ELR (cell line): ENCODE results near the gene GTF3C1.

Experiments used
- DNase-seq: peaks from one replicate; pipeline ENCODE4 v3.0.0-alpha.2; 2015; ENCODE audit warnings: low read depth

Gene GTF3C1

DNA sequence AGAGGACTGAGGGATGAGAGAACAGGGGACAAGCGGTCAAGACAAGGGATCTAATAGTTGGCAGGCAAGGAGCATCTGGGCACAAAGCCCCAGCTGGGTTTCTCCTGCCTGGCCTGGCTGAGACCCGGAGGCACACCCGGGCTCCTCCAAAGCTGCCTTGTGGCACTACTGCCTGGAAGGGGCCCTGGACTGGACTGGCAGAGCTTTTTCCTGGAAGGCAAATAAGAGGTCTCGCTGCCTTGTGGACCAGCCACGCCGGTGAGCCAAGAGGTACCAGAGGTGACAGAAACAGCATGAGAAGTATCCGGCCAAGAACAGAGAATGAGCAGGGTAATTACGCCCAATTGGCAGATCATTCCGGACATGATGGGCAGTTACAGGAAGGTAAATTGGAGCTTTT, 64.6 kb downstream of the GTF3C1 start:
- DNase-seq, result no peak

DNA sequence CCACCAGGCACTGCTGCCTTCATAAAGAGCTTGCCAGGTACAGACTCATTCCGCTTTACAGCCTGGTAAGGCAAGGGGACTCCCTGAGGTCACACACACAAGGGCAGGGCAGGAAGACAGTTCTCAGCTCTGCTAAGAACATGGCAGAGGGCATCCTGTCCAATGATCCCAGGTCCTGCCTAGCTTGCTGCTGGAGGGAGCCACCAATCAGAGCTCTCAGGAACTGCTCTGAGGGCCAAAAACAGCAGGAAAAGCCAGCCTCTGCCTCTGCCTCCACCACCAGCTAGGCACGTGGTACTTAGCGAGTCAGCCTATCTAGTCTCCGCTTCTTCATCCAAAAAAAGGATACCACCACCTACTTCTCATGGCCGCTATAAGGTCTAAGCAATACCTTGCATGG, 66.1 kb downstream of the GTF3C1 start:
- DNase-seq, result no peak

DNA sequence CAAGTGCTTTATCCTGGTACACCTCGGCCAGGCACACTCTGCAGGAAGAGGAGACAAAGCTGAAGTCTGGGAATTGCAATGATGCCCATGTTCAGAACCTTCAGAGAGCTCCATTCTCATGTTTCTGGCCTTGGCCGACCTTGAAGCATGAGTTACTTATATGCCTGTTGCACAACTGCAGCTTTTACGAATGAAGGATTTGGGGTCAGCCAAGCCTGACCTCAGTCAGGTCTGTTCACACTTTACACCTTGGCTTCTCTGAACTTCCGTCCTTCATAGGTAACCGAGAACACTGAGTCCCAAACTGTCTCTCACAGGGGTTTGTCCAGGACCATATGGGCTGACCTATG, 66.7 kb downstream of the GTF3C1 start:
- DNase-seq, result no peak

DNA sequence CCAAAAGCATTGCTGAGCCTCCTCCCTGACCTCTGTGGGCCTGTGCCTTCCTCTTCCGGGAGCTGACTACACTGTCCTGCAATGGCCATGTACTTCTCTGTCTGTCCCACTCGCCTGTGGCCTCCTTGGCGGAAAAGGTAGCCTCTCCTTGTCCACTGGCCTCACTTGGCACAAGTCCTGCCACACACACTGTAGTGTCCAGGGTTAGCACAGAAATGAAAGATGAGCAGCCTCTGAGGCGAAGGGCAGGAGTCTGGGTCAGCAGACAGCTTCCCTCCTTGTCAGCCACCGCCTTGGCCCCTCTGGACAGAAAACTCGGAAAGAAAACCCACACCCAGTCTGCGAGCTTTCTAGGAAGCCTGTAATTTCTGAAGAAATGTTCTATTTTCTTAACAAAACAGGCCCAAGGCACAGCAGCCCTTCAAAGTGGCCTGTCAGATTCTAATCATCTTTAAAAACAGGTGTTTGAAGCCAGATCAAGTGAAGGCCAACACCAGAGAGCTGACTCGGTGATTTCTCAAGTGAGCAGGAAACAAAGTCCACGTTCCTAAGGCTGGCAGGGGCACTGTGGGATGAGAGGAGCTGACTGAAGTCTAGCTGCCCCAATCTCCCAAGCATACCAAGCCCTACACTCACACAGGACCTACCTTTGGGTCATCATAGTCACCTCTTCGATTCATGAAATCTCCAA, 67.2 kb downstream of the GTF3C1 start:
- DNase-seq, result no peak

DNA sequence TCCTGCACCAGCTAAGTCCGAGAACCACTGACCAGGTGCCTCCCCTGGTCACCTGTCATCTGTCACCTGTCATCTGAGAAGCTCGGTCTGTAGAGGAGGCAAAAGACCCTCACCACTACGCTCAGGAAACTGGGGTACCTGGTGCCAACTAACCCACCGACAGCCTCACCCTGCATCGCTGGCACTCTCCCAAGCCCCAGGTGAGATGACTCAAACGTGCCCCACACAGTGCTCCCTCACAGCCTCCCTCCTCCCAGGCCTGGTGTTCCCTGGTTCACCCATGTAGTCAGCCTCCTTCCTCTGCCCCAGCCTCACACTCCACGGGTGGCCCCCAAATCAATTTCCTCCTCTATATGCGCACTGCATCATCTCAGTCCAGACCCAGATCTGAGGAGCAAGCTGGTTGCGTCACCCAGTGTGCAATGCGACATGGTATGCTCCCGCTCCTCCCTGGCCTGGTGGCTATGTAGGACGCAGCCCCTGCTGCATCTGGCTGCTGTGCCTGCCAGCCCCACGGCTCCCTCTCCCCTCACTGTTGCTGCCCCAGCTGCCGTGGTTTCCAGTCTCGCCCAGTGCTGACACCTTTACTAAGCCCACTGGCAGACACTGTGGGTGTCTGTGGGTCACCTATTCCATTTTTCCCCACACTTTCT, 68.3 kb downstream of the GTF3C1 start:
- DNase-seq, result no peak

DNA sequence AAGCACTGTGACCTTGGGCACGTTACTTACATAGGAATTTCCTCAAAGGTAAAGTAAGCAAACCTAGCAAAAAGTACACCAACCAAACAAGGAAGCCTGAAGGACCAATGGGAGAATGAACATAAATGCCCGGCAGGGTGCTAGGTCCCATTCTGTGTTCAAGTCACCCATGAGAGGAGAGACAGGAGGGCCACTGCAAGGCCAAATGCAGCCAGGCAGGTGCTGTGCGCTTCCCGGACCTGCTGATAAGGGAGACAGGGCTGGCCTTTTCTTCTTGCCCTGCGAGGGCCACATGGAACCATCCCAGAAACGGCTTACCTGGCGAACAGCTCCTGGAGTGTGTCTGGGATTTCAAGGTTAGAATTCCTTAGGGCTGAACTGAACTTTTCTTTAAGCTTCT, 69.0 kb downstream of the GTF3C1 start:
- no peak for DNase-seq

DNA sequence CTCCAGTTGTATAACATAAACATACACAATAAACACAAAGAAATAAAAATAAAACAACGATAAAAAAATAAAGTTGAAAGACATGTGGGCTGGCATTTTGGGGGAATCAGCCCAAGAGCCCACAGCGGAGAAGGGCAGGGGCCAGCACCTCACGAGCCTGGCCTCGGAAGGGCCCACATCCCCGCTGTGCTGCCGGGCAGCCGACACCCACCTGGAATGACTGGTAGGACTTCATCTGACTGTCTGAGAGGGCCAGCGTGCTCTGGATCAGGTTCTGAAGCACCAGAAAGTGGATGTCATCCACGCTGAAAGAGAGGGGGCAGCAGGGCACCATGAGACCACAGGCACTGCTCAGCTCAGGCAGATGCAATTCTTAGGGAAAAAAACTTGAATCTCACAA, 73.5 kb downstream of the GTF3C1 start:
- peak; percentile 22 for DNase-seq

DNA sequence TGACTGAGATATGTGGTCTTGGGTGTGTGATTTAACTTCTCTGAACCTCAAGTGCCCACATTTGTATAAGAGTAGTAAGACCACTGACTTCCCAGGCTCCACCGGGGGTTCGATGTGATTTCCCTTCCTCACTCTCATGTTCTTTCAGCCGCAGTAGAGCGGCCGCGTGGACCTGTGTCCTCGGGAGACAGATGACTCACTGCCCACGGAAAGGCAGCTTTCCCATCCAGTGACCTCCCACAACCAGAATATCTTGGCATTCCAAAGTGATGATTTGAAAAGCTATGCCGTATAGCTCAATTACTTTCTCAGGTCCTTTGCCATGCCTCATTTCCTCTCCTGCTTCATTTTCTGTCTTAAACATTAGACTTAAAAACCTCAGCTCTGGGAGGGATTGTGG, 74.2 kb downstream of the GTF3C1 start:
- peak; percentile 97 for DNase-seq

DNA sequence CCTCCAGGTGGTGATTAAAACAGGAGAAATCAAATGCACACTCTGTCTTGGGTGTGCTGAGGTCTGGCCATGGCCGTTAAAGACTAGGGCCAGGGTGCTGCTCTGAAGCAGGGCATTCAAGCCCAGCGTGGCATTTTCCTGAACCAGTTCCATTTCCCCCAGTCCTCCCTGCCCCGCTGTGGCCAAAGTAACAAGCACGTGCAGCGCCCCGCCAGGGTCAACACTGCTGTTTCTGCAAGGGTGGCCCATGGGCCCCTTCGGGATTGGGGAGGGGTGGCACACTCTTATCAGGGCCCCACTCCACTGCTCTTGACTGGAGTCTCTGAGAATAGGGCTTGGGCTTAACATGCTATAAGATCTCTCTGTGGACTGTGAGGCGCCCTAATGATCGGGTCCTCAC, 74.8 kb downstream of the GTF3C1 start:
- DNase-seq, result no peak

DNA sequence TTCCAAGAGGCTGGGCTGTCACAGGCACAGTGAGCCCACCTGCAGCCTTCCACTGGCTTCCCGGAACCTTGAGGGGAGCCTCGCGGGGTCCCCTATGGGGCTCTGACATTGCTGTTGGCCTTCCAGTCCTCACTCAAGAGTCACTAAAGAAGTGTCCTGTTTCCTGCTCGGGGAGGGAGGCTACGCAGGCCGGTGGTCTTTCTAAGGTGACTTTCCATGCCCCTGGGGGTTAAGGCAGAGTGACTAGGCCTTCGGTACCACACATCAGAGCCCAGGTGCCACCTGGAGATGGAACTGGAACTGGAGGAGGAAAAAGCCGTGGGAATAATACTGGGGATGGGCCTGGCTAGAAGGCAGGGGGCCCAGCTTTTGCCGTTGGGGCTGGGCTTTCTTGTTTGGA, 75.7 kb downstream of the GTF3C1 start:
- no peak for DNase-seq

DNA sequence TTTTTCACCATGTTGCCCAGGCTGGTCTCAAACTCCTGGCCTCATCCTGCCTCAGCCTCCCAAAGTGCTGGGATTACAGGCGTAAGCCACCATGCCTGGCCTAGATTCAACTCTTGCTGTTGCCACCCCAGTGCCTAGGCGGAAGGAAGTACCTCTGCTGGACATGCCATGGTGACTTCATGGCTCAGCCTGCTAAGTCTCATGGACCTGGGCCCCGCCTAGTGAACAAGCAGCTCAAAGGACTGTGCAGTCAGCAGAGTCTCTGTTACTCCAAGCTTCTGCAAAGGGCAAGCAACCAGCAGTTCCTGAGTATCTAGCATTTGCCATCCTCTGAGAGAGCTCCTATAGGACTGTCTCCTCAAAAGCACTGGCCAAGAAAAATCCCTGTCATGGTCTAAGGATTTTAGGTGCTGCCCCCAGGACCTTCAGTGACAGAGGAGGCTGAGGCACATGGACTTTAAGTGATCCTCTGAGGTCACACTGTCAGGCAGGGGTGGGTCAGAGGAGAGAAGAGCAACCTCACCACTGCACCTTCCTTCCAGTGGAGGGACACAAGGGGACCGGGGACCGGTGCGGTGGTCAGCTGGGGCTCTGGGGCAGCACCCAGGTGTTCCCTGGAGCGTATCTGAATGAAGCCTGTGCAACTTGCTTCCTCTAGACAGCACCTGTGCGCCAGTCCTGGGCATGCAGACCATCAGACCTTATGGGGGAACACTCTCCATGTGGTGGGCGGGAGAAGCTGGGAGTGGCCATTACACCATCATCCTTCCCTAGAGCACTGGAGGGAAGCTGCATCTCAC, 76.4 kb downstream of the GTF3C1 start:
- DNase-seq, result no peak

DNA sequence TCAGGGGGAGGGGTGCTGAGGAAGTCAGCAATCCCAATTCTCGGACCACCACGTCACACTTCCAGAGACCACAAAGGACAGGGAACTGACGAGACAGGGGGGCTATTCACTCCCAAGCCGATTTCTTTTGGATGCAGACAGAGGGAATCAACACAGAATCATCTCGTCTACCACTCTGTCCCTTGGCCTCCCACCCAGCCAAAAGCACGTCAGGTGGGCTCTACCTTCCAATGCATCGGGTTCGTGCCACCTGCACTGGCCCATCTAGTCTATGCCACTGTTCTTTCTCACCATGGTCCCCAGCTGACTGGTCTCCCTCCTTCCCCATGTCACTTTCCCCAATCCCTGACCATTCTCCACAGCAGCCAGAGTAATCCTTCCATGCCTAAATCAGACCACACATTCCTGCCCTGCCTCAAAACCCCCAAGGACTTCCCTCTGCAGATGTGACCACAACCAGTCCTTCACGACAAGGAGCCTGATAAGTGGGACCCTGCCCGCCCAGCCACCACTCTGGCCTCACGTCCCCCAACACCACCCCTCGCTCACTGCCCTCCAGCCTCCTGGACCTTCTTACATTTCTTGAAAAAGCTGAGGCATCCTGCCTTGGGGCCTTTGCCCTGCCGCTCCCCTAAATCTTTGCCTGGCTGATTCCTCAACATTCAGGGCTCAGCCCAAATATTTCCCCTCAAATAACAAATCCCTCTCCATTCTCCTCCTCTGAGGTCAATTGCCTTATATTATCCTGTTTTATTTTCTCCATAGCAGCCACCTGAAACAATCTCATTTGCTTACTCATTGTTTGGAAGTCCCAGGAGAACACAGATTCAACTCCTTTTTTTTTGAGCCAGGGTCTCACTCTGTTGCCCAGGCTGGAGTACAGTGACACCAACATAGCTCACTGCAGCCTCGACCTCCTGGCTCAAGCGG, 77.4 kb downstream of the GTF3C1 start:
- no peak for DNase-seq

DNA sequence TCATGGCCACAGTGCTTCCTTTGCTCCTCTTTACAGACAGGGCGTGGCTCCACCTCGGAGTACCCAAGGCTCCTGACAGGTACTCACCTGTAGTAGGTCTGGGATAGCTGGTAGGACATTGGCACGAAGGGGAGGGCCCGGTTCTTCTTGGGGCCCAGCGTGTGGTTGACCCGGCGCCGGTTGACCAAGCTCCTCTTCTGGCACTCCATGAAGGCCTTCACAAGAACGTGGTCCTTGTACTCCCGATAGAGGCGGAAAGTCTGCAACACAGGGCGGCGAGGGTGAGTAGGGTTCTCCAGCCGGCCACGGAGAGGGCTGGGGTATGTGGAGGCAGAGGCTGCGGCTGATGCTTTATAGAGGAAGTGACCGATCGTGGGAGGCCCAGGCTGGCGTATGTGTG, 78.1 kb downstream of the GTF3C1 start:
- DNase-seq, result no peak

DNA sequence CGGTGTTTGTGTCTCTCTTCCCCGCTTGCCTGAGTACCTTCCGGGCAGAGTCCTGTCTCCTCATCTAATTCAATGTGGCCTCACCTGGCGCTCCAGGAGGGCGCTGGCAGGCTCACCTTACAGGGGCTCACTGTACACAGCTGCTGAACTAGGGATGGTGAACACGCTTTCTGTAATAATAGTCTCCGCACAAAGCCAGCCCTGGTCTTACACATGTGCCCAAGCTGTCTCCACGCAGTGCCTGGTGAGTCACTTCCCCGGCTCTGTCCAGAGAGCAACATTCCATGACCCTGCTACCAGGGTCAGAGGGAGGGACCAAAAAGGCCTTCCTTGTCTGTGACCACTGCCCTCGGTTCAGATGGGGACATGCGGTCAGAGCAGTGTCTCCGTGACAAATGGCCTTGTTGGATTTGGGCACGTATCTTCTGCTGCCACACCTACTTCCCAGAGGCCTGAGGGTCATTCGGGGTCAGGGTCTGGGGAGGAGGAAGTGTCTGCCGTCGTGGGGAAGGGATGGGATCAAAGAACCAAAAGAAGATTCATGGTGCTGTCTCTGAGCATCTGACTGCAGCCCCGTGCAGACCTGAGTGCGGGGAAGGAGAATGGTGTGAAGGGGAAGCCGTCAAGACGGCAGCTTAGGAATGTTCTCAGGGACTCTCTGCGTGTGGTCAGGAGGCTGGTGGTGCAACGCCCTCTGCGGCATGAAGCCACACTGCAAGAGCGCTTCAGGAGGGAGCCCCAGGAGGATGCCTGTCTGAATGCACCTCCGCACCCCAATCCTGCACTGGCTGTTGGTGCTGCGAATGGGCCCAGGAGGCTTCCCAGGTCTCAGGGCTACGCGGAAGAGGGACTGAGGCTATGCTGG, 78.9 kb downstream of the GTF3C1 start:
- DNase-seq, result peak; percentile 91

DNA sequence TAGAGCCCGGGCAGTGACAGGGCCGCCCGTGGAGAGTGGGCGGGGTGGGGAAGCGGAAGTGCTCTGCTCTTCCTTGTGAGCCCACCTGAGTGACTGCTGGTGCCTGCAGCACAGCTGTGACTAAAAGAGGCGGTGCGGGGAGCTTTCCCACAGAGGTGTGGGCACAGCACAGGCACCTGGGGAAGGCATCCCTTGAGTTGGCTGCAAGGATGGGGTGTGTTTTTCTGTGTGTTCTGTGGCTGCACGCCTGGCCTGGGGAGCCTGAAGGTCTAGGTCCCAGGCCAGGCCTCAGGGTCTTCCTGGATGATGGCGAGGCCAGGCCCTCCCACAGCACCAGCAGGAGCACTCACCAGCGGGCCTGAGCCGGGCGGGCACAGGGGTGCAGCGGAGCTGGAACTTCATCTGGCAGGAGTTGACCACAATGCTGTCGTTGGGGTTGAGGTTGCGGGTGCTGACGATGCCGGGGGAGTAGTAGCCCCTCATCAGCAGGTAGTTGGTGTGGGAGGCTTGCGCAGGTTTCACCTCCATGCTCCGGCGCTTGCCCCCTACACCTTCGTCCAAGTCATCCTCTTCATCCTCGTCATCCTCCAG, 80.7 kb downstream of the GTF3C1 start:
- DNase-seq, result no peak

DNA sequence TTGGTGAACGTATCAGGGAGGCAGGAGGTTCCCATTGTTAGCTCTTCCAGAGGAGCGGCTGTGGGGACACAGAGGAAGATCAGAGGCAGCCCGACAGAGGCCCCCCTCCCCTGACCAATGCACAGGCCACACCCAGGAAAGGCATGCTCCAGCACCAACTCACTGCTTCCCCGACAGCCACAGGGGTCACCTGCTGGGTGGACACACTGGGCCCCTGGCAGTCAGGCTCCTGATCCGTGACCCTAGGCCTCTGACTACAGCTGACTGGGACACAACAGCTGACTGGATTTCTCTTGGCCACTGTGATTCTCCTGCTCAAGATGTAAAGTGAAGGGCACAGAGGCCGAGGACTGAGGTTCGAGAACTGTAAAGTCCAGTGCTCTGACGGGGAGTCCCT, 84.2 kb downstream of the GTF3C1 start:
- no peak for DNase-seq

DNA sequence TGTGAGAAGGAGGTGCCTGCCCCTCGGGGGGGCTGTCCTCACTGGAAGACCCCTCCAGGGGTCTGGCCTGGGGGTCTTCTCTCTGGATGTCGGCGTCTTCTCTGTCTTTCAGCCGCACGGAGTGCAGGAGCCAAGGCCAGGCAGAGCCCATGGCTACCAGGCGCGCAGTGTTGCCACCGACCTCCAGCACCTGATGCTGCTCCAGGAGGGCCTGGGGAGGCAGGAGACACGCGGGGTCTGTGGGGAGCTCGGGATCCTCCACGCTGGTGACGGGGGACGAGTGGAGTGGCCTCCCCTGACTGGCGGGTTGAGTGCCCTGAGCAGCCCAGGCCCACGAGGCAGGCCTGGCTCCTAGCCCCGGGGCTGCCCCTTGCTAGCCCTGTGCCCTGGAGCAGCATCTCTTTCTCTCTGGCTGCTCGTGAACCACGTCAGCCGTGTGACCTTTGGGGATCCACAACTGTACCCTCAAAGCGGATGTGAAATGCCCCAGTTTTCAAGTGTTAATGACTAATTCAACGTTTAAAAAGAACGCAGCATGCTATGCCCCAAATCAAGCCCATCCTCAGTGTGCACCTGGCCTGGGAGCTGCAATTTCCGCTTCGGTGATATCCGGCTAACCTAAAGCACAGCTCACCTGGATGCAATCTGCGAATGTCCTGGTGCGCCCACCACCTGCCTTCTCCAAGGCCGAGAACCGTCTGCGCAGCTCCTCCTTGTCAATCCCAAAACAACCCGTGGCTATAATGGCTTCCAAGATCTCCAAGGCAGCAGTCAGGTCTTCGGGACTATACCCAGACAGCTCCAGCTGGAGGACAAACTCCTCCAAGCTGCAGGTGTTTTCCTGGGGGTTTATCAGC, 84.9 kb downstream of the GTF3C1 start:
- no peak for DNase-seq

DNA sequence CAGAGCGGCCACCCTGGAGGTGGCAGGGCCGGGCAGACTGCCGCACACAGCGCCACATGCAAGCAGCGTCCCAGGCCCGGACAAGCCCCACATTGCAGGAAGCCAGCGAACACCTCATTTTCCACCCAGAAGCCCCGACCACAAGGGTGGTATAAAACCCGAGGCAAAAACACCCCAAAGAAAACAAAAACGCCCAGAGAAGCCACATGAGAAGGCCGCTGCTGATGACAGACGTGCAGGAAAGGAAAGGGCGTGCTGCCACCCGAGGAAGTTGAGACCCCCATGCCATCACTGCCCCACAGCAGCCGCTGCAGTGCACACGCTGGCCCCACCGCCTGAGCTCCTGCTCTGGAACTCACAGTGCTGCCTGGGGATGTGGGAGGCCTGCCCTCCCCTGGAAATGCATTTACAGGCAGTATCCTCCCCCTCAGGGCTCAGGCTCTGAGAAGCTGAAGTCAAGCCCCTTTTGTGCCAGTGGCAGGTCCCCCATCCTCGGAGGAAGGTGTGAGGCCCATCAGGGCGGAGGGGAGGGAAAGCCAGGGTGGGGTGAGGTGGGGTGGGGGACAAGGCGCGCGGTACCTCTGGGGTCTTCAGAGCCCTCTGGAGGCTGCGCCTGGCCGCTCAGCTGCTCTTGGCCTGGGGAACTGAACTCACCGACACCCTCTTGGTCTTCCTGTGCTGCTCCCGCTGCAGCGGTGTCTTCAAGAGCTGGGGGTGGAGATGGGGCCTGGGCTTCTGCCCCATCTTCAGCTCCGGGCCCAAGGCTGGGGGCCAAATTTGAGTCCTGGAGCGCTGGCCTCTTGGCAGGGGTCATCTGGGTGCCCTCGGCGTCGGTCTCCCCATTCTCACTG, 85.7 kb downstream of the GTF3C1 start:
- DNase-seq, result no peak
